ENCODE results near the gene NUDT13. TPM values are rescaled to one million over a fixed set of nuclear protein-coding genes. Genes with fewer than 3 reads are reported as not detected.

NUDT13 gene
- 1 to 10 TPM; 2.0 to 3.1 TPM for total RNA-seq

DNA sequence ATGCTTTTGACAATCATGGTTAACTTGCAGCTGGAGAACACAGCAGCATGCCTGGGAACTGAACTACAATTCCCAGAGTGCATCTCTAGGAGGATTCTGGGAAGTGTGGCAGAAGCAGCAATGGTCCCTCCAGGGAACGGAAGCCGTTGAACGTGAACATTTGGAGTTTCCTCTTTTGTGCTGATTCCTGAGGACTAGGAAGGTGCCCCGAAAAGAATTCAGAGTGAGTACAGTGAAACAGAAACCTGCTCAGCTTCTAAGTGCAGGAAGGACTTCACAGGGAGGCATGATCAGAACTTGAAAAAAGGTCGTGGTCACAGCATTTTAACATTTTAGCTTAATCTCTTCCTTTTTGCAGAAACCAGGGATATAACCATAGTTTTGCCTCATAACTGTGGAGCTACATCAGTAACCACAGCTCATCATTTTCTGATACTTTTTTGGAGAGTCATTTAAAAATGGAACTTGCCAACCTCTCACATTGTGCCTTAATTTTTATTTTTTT, at the start of gene NUDT13:
NUDT13 (plus strand) TSS at position 111 of the 505 bp plus-strand sequence. CDS start 3,911 bp downstream, outside the sequence.

DNA sequence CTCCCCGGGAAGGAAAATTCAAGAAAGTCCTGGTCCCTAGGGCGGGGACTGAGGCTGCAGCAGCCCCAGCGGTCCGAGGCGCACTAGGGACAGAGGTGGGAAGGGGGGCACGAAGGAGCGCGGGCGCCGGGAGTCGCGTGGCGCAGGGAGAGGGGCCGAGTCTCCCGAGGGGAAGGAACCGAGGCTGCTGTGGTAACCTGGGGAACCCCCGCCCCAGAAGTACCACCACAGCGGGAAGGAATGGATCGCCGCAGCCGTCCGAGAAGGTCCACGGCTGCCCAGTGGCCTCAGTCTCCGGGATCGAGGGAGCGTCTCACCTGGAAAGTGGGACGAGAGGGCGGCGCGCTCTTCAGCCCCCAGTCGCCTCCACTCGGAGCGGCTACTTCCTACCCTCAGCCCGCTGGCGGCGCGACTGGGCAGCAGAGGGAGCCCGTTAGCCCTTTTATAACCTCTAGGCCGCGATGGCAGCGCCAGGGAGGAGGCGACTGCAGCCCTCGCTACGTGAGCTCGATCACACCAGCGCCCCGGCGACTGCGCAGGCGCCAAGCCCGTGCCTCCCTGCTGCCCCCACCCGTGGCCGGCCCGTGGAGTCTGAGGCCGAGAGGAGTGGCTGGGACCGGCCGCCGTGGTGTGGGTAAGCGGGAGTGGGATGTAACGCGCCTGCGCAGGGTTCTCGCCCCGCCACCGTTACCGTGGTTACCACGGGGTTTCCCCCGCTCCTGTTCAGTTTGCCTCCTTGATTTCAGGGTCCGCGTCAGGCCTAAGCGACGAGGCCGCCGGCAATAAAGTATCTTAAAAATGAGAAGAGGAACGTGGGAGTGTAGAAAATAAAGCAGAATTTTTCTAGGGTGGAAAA, 13.6 kb upstream of the NUDT13 start, which contains the start of gene P4HA1:
P4HA1 (minus strand) TSS at position 418 of the 856 bp plus-strand sequence. CDS start 21,983 bp downstream, outside the sequence.

DNA sequence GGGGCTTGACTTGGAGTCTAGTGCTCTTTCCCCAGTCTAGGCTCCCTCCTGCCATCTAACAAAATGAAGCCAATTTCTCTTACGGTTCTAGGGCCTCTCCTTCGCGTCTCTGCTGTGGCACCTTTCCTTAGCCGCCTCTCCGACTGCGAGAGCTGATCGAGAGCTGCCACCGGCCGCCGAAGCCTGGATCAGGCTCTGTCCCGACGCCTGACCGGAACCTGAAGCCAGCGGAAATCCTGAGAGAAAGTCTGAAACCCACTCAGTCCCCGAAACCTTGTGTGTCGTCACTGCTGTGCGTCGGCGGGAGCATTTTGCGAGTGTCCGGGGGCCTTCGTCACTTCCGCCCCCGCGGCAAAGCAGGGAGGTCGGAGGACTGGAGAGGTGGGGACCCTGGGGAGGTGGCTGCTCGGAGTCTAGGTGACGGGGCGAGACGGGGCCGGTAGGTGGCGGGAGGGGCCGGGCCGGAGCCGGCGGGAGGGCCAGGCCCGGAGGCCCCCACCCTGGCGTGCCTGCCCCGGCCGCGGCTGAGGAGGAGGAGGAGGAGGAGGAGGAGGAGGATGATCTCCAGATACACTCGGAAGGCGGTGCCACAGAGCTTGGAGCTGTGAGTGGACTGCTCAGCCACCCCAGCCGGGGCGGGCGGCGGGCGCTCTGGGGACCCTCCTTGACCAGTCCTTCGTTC, 57.7 kb downstream of the NUDT13 start, which contains the start of the genes ECD and FAM149B1:
ECD (minus strand) TSS at position 226 of the 682 bp plus-strand sequence. CDS start 4,071 bp downstream, outside the sequence.
FAM149B1 (plus strand) TSS at position 337 of the 682 bp plus-strand sequence; CDS start at position 558, 221 bp downstream.

Small RNA genes within 50 kb of the gene (small RNA-seq; reads per million reads assigned to genes)
- gene RF00019 = 0 reads per million in 2 donors
- 783 to 1,068 reads per million in 2 donors for gene SNORA11F

Other genes starting within 250 kb of the NUDT13 start
- gene OIT3, start 216.7 kb upstream of the NUDT13 start, total RNA-seq = not detected
- not detected for gene PLA2G12B, start 155.6 kb upstream of the NUDT13 start, total RNA-seq
- gene P4HA1, start 13.6 kb upstream of the NUDT13 start, total RNA-seq = 10 to 100 TPM; 60.6 to 86.9 TPM
- gene ECD, start 57.6 kb downstream of the NUDT13 start, total RNA-seq = 10 to 100 TPM; 39.9 to 43.0 TPM
- gene FAM149B1, start 57.7 kb downstream of the NUDT13 start, total RNA-seq = 10 to 100 TPM in 1 of 2 donors, 1 to 10 TPM in 1; 10.0 to 11.0 TPM
- gene DNAJC9, start 136.8 kb downstream of the NUDT13 start, total RNA-seq = 10 to 100 TPM; 22.4 to 44.6 TPM
- gene MRPS16, start 142.2 kb downstream of the NUDT13 start, total RNA-seq = 10 to 100 TPM; 70.5 to 92.2 TPM
- 1 to 10 TPM in 1 of 2 donors, under 1 TPM in 1; 0.33 to 2.4 TPM for gene CFAP70, start 248.4 kb downstream of the NUDT13 start, total RNA-seq